Raji (cell line): ENCODE data around the gene PARVG.

Experiments
- POLR2A ChIP-seq: IDR thresholded peaks from 2 replicates; pipeline ENCODE4 v1.6.1; 2011; ENCODE audit warnings: low read depth, low read length, control low read depth; ENCODE audit not compliant: insufficient read depth

Gene PARVG

GRCh38 chr22:44245867-44246266 lies 65.1 kb downstream of the PARVG start:
- no peak for TF ChIP-seq POLR2A

DNA sequence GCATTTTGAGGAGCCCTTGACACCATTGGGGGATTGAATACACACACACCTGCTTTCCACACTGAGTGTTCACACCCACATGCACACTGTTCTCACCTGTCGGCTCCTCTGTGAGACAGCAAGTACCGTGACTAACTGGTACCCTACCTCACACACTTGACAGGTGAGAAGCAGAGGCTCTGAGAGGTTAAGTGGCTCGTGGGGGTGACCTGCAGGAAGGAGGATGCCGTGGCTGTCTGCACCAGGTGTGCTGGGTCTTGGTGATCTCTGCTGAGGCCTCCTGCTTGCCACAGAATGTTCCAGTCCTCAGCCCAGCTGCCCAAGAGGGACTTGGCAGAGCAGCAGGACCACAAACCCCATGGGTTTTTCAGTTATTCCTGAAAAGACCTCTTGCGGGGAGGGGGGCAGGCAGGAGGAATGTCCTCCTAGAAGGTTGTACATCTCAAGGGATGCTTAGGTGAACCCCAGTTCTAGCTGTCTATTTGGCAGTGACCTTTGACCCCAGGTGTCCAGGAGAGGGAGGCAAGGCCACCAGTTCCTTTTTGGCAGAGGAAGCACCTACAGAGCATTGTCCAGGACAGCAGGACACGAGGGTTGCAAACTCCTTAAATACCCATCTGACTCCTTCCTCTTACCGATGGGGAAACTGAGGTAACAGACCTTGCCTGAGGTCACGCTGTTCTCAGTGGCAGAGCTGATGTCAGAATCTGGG lies 66.0 kb downstream of the PARVG start:
- no peak for TF ChIP-seq POLR2A

- no peak for TF ChIP-seq POLR2A
Observed at GRCh38 chr22:44247346-44247745, 66.6 kb downstream of the PARVG start.

- no peak for TF ChIP-seq POLR2A
Observed at GRCh38 chr22:44247923-44248892, 67.5 kb downstream of the PARVG start.

- no peak for TF ChIP-seq POLR2A
Observed at GRCh38 chr22:44248926-44249325, 68.2 kb downstream of the PARVG start.

DNA sequence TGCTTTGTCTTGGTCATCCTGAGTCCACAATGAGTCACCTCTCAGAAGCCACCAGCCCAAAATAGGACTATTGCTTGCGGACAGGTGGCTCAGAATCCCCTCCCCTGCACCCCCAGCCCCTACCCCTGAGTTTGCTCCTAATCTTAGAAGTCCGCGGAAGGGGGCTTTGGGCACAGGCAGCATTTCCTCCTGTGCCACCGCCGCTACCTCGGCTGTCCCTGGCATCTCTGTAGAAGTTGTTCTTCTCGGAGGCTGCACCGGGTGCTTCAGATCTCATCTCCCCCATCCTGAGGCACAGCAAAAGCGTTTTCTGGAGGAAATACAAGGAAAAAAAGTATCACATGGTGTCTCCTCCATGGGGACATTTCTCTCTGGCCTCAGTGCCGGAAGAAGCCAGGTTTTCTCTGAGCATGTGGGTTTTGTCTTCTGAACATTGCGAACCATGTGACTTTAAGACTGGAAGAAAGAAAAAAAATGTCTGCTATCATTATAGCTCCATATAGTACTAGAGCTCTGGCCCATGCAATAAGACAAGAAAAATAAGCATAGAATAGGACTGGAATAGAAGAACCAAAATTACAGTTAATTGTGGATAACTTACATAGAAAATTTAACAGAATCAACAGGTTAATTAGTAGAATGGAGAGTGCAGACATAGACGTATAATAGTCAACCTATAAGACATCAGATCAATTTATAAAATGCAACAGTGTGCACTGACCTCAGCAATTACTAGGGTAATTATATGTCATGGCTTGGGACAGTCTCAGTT lies 68.8 kb downstream of the PARVG start:
- no peak for TF ChIP-seq POLR2A

GRCh38 chr22:44254811-44255210 lies 74.1 kb downstream of the PARVG start:
- no peak for TF ChIP-seq POLR2A

DNA sequence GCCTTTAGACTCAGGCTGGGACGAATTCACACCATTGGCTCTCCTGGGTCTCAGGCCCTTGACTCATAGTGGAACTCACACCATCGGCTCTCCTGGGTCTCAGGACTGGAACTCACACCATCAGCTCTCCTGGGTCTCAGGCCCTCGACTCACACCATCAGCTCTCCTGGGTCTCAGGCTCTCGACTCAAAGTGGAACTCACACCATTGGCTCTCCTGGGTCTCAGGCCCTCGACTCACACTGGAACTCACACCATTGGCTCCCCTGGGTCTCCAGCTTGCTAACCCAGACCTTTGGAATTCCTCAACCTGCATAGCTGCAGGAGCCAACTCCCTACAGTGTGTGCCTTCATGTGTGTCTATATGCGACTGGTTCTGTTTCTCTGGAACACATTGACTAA lies 75.4 kb downstream of the PARVG start:
- TF ChIP-seq POLR2A: no peak

GRCh38 chr22:44256556-44257485 lies 76.1 kb downstream of the PARVG start:
- no peak for TF ChIP-seq POLR2A
